HL-60 (cell line): ENCODE data around the gene SF3B1.
"Not testable (repeated sequence)": the region's sequence is repeated elsewhere in the genome, so short reads cannot be mapped to it uniquely, and the experiment has no call there.

Experiments
- DNase-seq, 2 experiments: peaks; one replicate each; pipeline ENCODE4 v3.0.0-alpha.2; 2010 to 2020; ENCODE audit warnings: low read depth in 1 of 2, low spot score in 1 of 2
- H3K27ac ChIP-seq: fragments of 250-450 bp; sonication (Bioruptor Pico); replicated peaks from 2 replicates; pipeline ENCODE4 v1.5.1; 2020; ENCODE audit warnings: mild to moderate bottlenecking, moderate library complexity
- H3K27me3 ChIP-seq: fragments of 250-450 bp; sonication (Bioruptor Pico); 2 replicates; pipeline ENCODE4 v1.5.1; 2021; ENCODE audit warnings: mild to moderate bottlenecking, moderate library complexity; ENCODE audit not compliant: insufficient read depth, poor library complexity, severe bottlenecking
- H3K4me3 ChIP-seq: replicated peaks from 2 replicates; pipeline ENCODE4 v1.5.1; 2011; ENCODE audit warnings: mild to moderate bottlenecking, control low read depth, low read length; ENCODE audit not compliant: insufficient read depth
- GABPA ChIP-seq: IDR thresholded peaks from 2 replicates; pipeline ENCODE4 v1.6.1; 2012; ENCODE audit warnings: low read depth
- POLR2AphosphoS5 ChIP-seq: IDR thresholded peaks from 2 replicates; pipeline ENCODE4 v1.6.1; 2012; ENCODE audit warnings: low read depth
- SPI1 ChIP-seq: IDR thresholded peaks from 2 replicates; pipeline ENCODE4 v1.6.1; 2012; ENCODE audit warnings: low read depth, mild to moderate bottlenecking, borderline replicate concordance
- TF ChIP-seq, protein P1 (sequence below): IDR thresholded peaks from one replicate; pipeline ENCODE4 v1.5.1; 2011; ENCODE audit warnings: low read length, control low read depth, inconsistent platforms; ENCODE audit not compliant: insufficient read depth
- TF ChIP-seq, protein P2 (sequence below): IDR thresholded peaks from 2 replicates; pipeline ENCODE4 v1.6.1; 2012; ENCODE audit warnings: low read depth; ENCODE audit not compliant: insufficient replicate concordance

SF3B1 gene

DNA sequence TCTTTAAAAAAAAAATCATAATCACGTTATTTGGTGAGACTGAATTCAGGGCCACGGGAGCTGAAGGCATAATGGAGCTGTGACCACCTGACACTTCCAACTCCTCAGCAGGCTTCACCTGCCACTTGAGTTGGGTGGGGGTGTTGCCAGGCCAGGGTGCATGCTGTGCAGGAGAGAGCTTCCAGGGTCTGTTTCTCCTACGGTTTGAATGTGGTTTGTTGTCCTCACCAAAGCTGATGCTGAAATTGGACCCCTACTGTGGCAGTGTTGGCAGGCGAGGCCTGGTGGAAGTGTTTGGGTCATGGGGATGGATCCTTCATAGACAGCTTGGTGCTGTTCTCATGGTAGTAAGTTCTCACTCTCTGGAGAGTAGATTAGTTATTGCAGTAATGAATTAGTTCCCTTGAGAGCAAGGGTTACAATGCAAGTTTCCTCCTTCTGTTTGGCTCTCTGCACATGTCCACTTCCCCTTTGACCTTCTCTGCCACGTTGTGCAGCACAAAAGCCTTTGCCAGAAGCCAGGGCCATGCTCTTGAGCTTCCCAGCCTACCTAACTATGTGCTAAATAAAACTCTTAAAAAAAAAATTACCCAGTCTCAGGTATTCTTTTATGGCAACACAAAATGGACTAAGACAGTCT lies 86.0 kb downstream of the SF3B1 start:
- peak in 1 of 2 experiments; percentile 26 for DNase-seq
- no peak overlapping the region for H3K4me3 ChIP-seq
- H3K27ac ChIP-seq = no peak overlapping the region
- no peaks in the 10 kb centered on the region for H3K27me3 ChIP-seq
- no peak for TF ChIP-seq POLR2AphosphoS5
- peak; percentile 27; the same call in 1 of the 2 replicates for TF ChIP-seq SPI1
- TF ChIP-seq, protein P1, sequence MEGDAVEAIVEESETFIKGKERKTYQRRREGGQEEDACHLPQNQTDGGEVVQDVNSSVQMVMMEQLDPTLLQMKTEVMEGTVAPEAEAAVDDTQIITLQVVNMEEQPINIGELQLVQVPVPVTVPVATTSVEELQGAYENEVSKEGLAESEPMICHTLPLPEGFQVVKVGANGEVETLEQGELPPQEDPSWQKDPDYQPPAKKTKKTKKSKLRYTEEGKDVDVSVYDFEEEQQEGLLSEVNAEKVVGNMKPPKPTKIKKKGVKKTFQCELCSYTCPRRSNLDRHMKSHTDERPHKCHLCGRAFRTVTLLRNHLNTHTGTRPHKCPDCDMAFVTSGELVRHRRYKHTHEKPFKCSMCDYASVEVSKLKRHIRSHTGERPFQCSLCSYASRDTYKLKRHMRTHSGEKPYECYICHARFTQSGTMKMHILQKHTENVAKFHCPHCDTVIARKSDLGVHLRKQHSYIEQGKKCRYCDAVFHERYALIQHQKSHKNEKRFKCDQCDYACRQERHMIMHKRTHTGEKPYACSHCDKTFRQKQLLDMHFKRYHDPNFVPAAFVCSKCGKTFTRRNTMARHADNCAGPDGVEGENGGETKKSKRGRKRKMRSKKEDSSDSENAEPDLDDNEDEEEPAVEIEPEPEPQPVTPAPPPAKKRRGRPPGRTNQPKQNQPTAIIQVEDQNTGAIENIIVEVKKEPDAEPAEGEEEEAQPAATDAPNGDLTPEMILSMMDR = no peak
- TF ChIP-seq GABPA = no peak

DNA sequence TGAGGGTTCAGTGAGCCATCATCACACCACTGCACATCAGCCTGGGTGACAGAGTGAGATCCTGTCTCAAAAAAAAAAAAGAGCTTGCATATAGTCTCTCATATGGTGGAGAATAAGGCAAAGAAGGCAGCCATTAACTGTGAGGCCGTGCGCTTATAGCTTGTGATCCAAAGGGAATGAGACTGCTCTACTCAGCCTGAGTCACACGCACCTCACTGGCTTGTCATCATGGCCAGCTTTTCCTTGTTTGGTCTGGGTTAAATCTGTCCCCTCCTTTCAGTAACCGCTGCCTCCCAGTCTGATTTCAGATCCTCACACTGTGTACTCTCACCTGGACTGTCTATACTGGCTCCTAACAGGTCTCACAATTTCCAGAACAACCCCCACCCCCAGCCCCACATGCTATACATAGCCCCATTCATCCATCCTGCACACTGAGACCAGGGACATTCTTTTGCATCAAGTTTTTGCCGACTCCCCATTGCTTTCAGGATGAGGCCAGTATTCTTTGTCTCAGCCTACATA lies 88.9 kb downstream of the SF3B1 start:
- H3K4me3 ChIP-seq = no peak overlapping the region
- no peaks in the 10 kb centered on the region for H3K27me3 ChIP-seq
- H3K27ac ChIP-seq = no peak overlapping the region
- no peak for DNase-seq
- TF ChIP-seq POLR2AphosphoS5 = no peak
- TF ChIP-seq GABPA = no peak
- TF ChIP-seq, protein P2, sequence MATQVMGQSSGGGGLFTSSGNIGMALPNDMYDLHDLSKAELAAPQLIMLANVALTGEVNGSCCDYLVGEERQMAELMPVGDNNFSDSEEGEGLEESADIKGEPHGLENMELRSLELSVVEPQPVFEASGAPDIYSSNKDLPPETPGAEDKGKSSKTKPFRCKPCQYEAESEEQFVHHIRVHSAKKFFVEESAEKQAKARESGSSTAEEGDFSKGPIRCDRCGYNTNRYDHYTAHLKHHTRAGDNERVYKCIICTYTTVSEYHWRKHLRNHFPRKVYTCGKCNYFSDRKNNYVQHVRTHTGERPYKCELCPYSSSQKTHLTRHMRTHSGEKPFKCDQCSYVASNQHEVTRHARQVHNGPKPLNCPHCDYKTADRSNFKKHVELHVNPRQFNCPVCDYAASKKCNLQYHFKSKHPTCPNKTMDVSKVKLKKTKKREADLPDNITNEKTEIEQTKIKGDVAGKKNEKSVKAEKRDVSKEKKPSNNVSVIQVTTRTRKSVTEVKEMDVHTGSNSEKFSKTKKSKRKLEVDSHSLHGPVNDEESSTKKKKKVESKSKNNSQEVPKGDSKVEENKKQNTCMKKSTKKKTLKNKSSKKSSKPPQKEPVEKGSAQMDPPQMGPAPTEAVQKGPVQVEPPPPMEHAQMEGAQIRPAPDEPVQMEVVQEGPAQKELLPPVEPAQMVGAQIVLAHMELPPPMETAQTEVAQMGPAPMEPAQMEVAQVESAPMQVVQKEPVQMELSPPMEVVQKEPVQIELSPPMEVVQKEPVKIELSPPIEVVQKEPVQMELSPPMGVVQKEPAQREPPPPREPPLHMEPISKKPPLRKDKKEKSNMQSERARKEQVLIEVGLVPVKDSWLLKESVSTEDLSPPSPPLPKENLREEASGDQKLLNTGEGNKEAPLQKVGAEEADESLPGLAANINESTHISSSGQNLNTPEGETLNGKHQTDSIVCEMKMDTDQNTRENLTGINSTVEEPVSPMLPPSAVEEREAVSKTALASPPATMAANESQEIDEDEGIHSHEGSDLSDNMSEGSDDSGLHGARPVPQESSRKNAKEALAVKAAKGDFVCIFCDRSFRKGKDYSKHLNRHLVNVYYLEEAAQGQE = no peak
- no peak for TF ChIP-seq SPI1
- TF ChIP-seq, protein P1 = no peak

DNA sequence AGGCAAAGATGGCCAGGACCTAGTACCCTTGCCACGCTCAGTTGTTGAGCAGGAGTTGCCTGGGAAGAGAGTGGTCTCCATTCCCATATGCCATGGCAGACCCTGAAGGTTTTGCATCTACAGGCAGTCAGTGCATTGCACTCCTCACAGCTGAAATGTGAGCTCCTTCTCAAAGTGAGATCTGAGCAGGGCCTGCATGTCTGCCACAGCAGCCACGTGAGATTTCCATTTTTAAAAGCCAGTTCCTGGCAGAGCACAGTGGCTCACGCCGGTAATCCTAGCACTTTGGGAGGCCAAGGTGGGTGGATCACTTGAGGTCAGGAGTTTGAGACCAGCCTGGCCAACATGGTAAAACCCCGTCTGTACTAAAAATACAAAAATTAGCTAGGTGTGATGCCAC lies 90.9 kb downstream of the SF3B1 start:
- not testable (repeated sequence) for H3K27me3 ChIP-seq, H3K27ac ChIP-seq, H3K4me3 ChIP-seq, DNase-seq

DNA sequence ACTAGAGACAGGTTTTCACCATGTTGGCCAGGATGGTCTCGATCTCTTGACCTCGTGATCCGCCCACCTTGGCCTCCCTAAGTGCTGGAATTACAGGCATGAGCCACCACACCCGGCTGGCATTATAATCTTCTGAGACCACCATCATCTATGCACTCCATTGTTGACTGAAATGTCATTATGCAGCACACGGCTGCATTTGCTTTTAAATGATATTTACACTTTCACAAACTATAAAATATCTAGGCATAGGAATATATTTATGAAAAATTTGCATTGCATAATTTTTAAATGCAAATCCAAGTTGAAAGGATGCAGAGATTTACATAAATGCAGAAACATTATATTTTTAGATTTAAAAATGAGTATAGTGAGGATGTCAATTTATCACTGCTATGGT lies 94.2 kb downstream of the SF3B1 start:
- H3K27ac ChIP-seq = no peak overlapping the region
- no peak for DNase-seq
- no peak overlapping the region for H3K4me3 ChIP-seq
- H3K27me3 ChIP-seq = no peaks in the 10 kb centered on the region
- TF ChIP-seq POLR2AphosphoS5 (no peak), SPI1 (no peak), GABPA (no peak)
- TF ChIP-seq, protein P1 = no peak
- TF ChIP-seq, protein P2 = no peak
